SK-N-SH treated with all-trans-retinoic acid at 6 μM for 48 hours (cell line): ENCODE measurements around the gene SMIM41.

Experiments used
- ATAC-seq: fragments of 200-7000 bp; cut with Tn5 transposase; 3 replicates; pipeline ENCODE4 v1.9.1; 2020; ENCODE audit warnings: mild to moderate bottlenecking, moderate library complexity
- ARNTL ChIP-seq: fragments of 450-650 bp; formaldehyde crosslinking; IDR thresholded peaks from 2 replicates; pipeline ENCODE4 v1.5.0; 2020; ENCODE audit warnings: low read depth, mild to moderate bottlenecking, moderate library complexity, borderline replicate concordance
- BACH2 ChIP-seq: fragments of 250-450 bp; sonication (Bioruptor Pico); IDR thresholded peaks from 2 replicates; pipeline ENCODE4 v1.9.0; 2021; ENCODE audit warnings: mild to moderate bottlenecking, borderline replicate concordance
- CSDC2 ChIP-seq: fragments of 250-450 bp; sonication (Bioruptor Pico); IDR thresholded peaks from 2 replicates; pipeline ENCODE4 v1.5.0; 2020; ENCODE audit warnings: mild to moderate bottlenecking, moderate library complexity
- ESRRG ChIP-seq: fragments of 250-450 bp; sonication (Bioruptor Pico); IDR thresholded peaks from 2 replicates; pipeline ENCODE4 v1.6.1; 2021; ENCODE audit warnings: mild to moderate bottlenecking
- OSR1 ChIP-seq: fragments of 250-450 bp; sonication (Bioruptor Pico); IDR thresholded peaks from 2 replicates; pipeline ENCODE4 v1.8.0; 2022; ENCODE audit warnings: moderate library complexity, mild to moderate bottlenecking, inconsistent platforms
- PATZ1 ChIP-seq: fragments of 250-450 bp; sonication (Bioruptor Pico); IDR thresholded peaks from 2 replicates; pipeline ENCODE4 v1.8.0; 2020; ENCODE audit warnings: mild to moderate bottlenecking, moderate library complexity, borderline replicate concordance
- PPARA ChIP-seq: fragments of 250-450 bp; sonication (Bioruptor Pico); IDR thresholded peaks from 2 replicates; pipeline ENCODE4 v1.5.0; 2020; ENCODE audit warnings: mild to moderate bottlenecking, borderline replicate concordance
- RARB ChIP-seq: fragments of 250-450 bp; sonication (Bioruptor Pico); IDR thresholded peaks from 2 replicates; pipeline ENCODE4 v1.8.0; 2021; ENCODE audit warnings: mild to moderate bottlenecking, moderate library complexity
- SNAI2 ChIP-seq: fragments of 250-450 bp; sonication (Bioruptor Pico); IDR thresholded peaks from 2 replicates; pipeline ENCODE4 v1.5.0; 2020; ENCODE audit warnings: mild to moderate bottlenecking, moderate library complexity
- TCF4 ChIP-seq: fragments of 250-450 bp; sonication (Bioruptor Pico); IDR thresholded peaks from 2 replicates; pipeline ENCODE4 v1.8.0; 2021; ENCODE audit warnings: mild to moderate bottlenecking, moderate library complexity, borderline replicate concordance
- TOX ChIP-seq: fragments of 250-450 bp; sonication (Bioruptor Pico); IDR thresholded peaks from 2 replicates; pipeline ENCODE4 v1.8.0; 2021; ENCODE audit warnings: mild to moderate bottlenecking, moderate library complexity, borderline replicate concordance
- ZC3H10 ChIP-seq: fragments of 250-450 bp; sonication (Bioruptor Pico); IDR thresholded peaks from 2 replicates; pipeline ENCODE4 v1.5.1; 2021; ENCODE audit warnings: mild to moderate bottlenecking, moderate library complexity
- ZFP3 ChIP-seq: fragments of 250-450 bp; sonication (Bioruptor Pico); IDR thresholded peaks from 2 replicates; pipeline ENCODE4 v1.5.0; 2020; ENCODE audit warnings: mild to moderate bottlenecking, moderate library complexity
- ZFP30 ChIP-seq: fragments of 450-650 bp; formaldehyde crosslinking; IDR thresholded peaks from 2 replicates; pipeline ENCODE4 v1.5.0; 2022; ENCODE audit warnings: mild to moderate bottlenecking, moderate library complexity
- ZNF565 ChIP-seq: fragments of 450-650 bp; formaldehyde crosslinking; conservative IDR thresholded peaks from 2 replicates; pipeline ENCODE4 v1.5.0; 2020; ENCODE audit warnings: low read depth, mild to moderate bottlenecking, moderate library complexity
- ZNF70 ChIP-seq: fragments of 450-650 bp; formaldehyde crosslinking; IDR thresholded peaks from 2 replicates; pipeline ENCODE4 v1.5.0; 2020; ENCODE audit warnings: mild to moderate bottlenecking, moderate library complexity
- ZNF8 ChIP-seq: fragments of 450-650 bp; formaldehyde crosslinking; IDR thresholded peaks from 2 replicates; pipeline ENCODE4 v1.5.0; 2020; ENCODE audit warnings: mild to moderate bottlenecking, moderate library complexity
- TF ChIP-seq, protein P1 (sequence below): fragments of 250-450 bp; sonication (Bioruptor Pico); IDR thresholded peaks from 2 replicates; pipeline ENCODE4 v1.8.0; 2021; ENCODE audit warnings: low read depth, mild to moderate bottlenecking, moderate library complexity, borderline replicate concordance
- TF ChIP-seq, protein P2 (sequence below): fragments of 250-450 bp; sonication (Bioruptor Pico); IDR thresholded peaks from 2 replicates; pipeline ENCODE4 v1.5.1; 2020; ENCODE audit warnings: low read depth, mild to moderate bottlenecking, moderate library complexity
- TF ChIP-seq, protein P3 (sequence below): fragments of 250-450 bp; sonication (Bioruptor Pico); IDR thresholded peaks from 2 replicates; pipeline ENCODE4 v1.5.0; 2020; ENCODE audit warnings: mild to moderate bottlenecking, moderate library complexity
- TF ChIP-seq, protein P4 (sequence below): fragments of 250-450 bp; sonication (Bioruptor Pico); IDR thresholded peaks from 2 replicates; pipeline ENCODE4 v1.5.1; 2021; ENCODE audit warnings: mild to moderate bottlenecking, moderate library complexity

SMIM41 gene

GRCh38 chr12:52142431-52142830 is 62.9 kb downstream of the SMIM41 start:
- ATAC-seq: no peak
- TF ChIP-seq OSR1 (no peak), CSDC2 (CRISPR knock-in tag) (no peak), BACH2 (no peak), TOX (CRISPR knock-in tag) (no peak), ZFP3 (CRISPR knock-in tag) (no peak), ZNF8 (no peak), TCF4 (CRISPR knock-in tag) (no peak), ZC3H10 (CRISPR knock-in tag) (no peak), ZNF565 (CRISPR knock-in tag) (no peak), ESRRG (no peak), PATZ1 (CRISPR knock-in tag) (no peak), ARNTL (CRISPR knock-in tag) (no peak), ZFP30 (CRISPR knock-in tag) (no peak), PPARA (no peak), RARB (no peak)
- TF ChIP-seq, protein P1, sequence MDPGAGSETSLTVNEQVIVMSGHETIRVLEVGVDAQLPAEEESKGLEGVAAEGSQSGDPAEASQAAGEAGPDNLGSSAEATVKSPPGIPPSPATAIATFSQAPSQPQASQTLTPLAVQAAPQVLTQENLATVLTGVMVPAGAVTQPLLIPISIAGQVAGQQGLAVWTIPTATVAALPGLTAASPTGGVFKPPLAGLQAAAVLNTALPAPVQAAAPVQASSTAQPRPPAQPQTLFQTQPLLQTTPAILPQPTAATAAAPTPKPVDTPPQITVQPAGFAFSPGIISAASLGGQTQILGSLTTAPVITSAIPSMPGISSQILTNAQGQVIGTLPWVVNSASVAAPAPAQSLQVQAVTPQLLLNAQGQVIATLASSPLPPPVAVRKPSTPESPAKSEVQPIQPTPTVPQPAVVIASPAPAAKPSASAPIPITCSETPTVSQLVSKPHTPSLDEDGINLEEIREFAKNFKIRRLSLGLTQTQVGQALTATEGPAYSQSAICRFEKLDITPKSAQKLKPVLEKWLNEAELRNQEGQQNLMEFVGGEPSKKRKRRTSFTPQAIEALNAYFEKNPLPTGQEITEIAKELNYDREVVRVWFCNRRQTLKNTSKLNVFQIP (CRISPR knock-in tag): no peak
- TF ChIP-seq, protein P2, sequence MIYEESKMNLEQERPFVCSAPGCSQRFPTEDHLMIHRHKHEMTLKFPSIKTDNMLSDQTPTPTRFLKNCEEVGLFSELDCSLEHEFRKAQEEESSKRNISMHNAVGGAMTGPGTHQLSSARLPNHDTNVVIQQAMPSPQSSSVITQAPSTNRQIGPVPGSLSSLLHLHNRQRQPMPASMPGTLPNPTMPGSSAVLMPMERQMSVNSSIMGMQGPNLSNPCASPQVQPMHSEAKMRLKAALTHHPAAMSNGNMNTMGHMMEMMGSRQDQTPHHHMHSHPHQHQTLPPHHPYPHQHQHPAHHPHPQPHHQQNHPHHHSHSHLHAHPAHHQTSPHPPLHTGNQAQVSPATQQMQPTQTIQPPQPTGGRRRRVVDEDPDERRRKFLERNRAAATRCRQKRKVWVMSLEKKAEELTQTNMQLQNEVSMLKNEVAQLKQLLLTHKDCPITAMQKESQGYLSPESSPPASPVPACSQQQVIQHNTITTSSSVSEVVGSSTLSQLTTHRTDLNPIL (CRISPR knock-in tag): no peak
- TF ChIP-seq, protein P3, sequence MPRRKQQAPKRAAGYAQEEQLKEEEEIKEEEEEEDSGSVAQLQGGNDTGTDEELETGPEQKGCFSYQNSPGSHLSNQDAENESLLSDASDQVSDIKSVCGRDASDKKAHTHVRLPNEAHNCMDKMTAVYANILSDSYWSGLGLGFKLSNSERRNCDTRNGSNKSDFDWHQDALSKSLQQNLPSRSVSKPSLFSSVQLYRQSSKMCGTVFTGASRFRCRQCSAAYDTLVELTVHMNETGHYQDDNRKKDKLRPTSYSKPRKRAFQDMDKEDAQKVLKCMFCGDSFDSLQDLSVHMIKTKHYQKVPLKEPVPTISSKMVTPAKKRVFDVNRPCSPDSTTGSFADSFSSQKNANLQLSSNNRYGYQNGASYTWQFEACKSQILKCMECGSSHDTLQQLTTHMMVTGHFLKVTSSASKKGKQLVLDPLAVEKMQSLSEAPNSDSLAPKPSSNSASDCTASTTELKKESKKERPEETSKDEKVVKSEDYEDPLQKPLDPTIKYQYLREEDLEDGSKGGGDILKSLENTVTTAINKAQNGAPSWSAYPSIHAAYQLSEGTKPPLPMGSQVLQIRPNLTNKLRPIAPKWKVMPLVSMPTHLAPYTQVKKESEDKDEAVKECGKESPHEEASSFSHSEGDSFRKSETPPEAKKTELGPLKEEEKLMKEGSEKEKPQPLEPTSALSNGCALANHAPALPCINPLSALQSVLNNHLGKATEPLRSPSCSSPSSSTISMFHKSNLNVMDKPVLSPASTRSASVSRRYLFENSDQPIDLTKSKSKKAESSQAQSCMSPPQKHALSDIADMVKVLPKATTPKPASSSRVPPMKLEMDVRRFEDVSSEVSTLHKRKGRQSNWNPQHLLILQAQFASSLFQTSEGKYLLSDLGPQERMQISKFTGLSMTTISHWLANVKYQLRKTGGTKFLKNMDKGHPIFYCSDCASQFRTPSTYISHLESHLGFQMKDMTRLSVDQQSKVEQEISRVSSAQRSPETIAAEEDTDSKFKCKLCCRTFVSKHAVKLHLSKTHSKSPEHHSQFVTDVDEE (CRISPR knock-in tag): no peak
- TF ChIP-seq, protein P4, sequence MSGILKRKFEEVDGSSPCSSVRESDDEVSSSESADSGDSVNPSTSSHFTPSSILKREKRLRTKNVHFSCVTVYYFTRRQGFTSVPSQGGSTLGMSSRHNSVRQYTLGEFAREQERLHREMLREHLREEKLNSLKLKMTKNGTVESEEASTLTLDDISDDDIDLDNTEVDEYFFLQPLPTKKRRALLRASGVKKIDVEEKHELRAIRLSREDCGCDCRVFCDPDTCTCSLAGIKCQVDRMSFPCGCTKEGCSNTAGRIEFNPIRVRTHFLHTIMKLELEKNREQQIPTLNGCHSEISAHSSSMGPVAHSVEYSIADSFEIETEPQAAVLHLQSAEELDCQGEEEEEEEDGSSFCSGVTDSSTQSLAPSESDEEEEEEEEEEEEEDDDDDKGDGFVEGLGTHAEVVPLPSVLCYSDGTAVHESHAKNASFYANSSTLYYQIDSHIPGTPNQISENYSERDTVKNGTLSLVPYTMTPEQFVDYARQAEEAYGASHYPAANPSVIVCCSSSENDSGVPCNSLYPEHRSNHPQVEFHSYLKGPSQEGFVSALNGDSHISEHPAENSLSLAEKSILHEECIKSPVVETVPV (CRISPR knock-in tag): no peak

DNA sequence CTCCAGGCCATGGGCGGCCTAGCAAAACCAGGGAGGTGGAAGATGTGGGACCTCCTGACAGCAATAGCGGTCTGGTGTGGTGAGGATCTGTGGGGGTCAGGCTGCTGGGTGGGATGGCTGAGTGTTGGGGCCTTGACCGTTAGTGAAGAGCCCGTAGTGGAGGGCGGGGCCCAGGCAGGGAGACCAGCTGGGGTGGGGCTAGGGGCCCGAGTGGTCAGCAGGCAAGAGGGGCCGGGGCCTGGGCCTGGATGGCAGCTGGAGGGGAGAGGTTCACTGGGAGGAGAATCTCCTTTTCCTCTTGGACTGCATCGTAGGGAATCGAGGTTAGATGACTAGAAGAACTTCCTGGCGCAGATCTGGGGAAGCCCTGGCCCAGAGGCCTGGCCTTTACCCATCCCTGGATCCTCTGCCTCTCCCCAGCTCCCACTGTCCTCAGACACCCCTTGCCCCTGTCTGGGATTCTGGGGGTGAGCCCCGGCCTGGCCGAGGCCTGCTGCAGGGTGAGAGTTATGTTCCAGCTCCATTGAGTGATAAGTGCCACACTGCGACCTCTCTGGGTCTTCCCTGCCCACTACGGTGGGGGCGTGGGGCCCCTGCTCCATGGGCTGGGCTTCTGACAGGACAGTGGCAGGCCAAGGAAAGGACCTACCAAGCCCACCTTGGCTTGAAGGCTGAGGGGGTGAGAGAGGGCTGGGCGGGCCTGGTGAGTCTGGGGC is 65.2 kb downstream of the SMIM41 start:
- ATAC-seq: no peak
- TF ChIP-seq, protein P2 (CRISPR knock-in tag): no peak
- no peak for TF ChIP-seq PATZ1 (CRISPR knock-in tag)
- TF ChIP-seq ZC3H10 (CRISPR knock-in tag): no peak
- TF ChIP-seq SNAI2: no peak
- no peak for TF ChIP-seq ARNTL (CRISPR knock-in tag)
- no peak for TF ChIP-seq CSDC2 (CRISPR knock-in tag)
- TF ChIP-seq TCF4 (CRISPR knock-in tag): no peak
- no peak for TF ChIP-seq ZFP3 (CRISPR knock-in tag)
- TF ChIP-seq PPARA: no peak
- no peak for TF ChIP-seq ZNF565 (CRISPR knock-in tag)
- no peak for TF ChIP-seq ZNF70 (CRISPR knock-in tag)
- TF ChIP-seq OSR1: no peak
- TF ChIP-seq, protein P1 (CRISPR knock-in tag): no peak
- TF ChIP-seq ZFP30 (CRISPR knock-in tag): no peak
